HG02885 (cell line): ENCODE data around the gene KNTC1.
"Not testable (repeated sequence)": the region's sequence is repeated elsewhere in the genome, so short reads cannot be mapped to it uniquely, and the experiment has no call there.

Experiments used
- ATAC-seq: cut with Tn5 transposase; IDR thresholded peaks from one replicate; pipeline ENCODE4 v1.9.1; 2021; ENCODE audit warnings: mild to moderate bottlenecking; ENCODE audit not compliant: unreplicated experiment, poor library complexity

KNTC1 gene

DNA sequence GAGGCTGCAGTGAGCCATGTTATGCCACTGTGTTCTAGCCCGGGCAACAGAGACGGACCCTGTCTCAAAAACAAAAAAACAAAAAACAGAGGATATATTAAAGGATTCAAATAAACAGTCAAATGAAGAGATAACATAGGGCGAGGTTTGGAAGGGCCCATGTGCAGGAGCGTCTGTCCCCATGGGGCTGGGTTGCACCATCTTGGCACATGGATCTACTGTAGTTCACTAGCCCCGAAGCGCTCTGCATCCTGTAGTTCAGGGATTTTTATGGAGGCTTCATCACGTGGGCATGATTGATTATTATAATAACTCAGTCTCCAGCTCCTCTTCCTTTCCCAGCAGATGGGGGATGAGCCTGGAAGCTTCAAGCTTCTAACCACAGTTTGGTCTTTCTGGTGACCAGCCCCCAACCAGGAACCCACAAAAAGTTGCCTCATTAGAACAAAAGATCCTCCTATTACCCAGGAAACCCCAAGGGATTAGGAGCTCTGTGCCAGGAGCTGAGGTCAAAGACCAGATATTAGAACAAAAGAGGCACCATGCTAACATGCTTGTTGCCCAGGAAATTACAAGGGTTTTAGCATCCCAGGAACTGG is 116.3 kb downstream of the KNTC1 start:
- no peak for ATAC-seq

DNA sequence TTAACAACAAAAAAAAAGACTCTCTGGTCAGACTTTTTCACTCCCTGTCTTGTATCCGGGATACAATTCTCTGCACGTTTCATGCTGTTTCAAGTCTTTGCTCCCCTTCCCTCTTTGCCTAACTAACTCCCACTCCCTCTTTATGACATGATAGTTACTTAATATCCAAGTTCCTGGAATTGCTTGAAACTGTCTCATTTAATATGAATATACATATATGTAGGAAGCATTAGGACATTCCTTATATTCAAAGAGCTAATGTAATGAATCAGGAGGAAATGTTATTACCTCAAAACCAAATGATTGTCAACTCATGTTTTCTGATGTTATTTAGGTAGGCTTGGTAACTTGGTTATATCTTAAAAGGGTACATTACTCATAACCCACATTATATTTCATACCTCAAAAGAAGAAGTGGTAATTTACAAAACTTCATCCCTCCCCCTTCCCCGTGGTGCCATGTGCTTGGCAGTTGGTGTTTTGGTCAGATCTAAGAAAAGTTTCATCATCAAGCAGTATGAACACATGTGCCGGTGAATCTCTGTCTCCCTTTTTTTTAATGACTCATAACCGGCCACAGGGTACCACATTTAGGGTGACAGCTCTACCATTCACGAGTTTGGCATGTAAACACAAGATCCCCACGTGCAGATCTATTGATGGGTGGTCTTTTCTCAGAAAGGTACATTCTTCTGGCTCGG is 119.6 kb downstream of the KNTC1 start:
- ATAC-seq = peak; percentile 74

DNA sequence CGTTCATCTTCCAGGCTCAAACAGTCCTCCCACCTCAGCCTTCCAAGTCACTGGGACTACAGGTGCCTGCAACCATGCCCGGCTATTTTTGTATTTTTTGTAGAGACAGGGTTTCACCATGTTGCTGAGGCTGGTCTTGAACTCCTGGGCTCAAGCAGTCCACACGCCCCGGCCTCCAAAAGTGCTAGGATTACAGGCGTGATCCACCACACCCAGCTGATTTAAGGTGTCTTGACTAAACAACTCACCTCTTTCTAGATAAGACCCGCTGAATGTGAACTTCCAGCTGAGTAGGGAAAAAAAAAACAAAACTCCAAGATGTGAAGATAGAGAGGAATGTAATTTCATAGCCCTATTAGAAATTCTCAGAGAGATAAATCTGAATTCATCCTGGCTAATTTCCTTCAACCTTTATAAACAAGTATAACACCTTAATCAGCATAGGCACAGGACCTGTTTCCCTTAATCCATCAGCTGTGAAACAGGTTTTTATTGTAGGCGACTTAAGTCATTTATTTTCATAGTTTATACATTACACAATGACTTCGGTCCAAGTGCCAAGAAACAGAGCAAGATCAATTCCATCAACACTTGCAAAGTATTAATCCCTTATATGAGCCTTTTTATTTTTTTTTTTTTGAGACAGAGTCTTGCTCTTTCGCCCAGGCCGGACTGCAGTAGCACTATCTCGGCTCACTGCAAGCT is 124.6 kb downstream of the KNTC1 start:
- ATAC-seq = no peak

DNA sequence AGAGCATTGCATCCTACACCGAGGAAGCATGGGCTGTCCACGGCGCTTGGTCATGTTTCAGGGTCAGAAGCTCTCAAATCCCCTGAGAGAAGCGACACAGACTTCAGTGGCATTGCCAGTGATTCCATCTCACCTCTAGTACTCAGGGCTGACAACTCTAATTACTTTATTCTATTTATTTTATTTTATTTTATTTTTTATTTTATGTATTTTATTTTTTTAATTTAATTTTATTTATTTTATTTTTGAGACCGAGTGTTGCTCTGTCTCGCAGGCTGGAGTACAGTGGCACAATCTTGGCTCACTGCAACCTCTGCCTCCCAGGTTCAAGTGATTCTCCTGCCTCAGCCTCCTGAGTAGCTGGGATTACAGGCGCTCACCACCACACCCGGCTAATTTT is 126.2 kb downstream of the KNTC1 start:
- not testable (repeated sequence) for ATAC-seq

DNA sequence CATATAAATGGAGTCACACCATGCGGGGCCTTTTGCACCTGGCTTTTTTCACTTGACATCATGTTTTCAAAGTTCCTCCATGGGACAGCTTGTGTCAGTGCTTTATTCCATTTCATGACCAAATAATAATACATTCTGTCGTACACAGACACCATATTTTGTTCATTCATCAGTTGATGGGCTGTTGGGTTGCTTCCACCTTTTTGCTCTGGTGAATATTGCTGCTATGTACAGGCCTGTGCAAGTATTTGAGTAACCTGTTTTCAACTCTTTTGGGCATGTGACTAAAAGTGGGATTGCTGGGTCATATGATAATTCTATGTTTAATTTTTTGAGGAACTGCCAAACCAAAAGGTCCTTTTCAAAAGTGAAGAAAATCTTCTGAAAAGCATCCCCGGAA is 129.2 kb downstream of the KNTC1 start:
- ATAC-seq = no peak

DNA sequence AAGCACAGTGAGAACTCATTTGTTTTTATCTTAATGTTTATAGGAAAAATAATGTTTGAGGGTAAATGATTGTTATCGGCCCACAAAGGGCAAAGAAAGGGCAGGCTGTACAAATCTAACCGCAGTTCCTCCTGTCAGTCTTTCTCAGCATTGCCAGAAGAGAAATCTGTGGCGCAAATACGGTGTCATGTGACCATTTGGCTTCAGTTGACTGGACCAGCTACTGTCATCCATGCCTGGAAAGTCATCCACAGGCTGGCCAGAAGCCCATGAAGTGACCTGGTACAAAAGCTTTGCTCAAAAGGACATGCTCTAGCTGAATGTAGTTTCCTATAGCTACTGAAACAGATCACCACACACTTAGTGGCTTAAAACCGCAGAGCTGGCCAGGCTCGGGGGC is 132.5 kb downstream of the KNTC1 start:
- ATAC-seq = no peak

DNA sequence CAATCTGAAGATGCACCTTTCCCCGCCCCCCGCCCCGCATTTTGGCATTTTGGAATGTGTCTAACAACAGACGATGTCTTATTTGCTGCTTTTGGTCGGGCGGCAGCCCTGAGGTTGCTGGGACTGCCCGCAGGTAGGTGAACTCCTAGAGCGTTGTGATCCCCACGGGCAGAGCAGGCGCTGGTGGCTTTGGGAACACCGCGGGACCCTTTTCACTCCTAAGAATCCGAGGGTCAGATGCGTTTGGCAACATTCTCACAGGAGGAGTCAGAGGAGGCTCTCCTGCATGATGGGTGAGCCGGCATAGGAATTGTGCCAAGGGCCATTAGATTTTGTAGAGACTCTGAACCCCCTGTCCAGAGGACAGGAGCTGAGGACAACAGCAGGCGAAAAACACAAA is 134.2 kb downstream of the KNTC1 start:
- no peak for ATAC-seq

DNA sequence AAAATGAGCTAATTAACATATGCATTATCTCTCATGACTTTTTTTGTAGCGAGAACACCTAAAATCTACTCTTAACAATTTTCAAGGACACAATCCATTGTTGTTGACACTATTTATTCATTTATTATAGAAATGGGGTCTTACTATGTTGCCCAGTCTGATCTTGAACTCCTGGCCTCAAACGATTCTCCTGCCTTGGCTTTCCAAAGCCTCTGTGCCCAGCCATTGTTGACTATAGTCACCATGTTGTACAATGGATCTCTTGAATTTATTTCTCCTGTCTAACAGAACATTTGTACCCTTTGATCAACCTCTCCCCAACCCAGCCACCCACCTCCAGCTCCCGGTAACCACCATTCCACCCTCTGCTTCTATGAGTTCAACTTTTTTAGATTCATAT is 134.9 kb downstream of the KNTC1 start:
- no peak for ATAC-seq

DNA sequence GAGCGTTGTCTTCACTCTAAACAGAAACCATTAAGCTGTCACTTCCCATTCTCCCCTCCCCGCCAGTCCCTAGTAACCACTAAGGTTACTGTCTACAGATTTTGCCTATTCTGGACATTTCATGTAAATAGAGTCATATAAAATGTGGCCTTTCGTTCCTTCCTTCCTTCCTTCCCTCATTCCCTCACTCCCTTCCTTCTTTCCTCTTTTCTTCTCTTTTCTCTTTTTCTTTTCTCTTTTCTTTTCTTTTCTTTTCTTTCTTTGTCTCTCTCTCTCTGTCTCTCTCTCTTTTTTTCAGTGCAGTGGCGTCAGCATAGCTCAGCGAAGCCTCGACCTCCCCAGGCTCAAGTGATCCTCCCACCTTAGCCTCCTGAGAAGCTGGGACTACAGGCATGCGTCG is 138.3 kb downstream of the KNTC1 start:
- ATAC-seq = no peak

DNA sequence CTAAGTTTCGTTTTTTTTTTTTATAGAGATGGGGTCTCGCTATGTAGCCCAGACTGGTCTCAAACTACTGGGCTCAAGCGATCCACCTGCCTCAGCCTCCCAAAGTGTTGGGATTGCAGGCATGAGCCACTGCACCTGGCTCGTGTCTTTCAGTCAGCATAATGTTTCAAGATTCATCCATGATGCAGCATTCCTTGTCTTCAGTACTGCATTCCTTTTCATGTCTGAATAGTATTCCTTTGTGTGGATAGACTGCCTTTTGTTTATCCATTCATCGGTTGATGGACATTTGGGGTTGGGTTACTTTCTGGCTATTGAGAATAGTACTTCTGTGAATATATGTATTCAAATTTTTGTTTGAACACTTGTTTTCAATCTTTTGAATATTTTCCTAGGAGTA is 138.7 kb downstream of the KNTC1 start:
- no peak for ATAC-seq

DNA sequence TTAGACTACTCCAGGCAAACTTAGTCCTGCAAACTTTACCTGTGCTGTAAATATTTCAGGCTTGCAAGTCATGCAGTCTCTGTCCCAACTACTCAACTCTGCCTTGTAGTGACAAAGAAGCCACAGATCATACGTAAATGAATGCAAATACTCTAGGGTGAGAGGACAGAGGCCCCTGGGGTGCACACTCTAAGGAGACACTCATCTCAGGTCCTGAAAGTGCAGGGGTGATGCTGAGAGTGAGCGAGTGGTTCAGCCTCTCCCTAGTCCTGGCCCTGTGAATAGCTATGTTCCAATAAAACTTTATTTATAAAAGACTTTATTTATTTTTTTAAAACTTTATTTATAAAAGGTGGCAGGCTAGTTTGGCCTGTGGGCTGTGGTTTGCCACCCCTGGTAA is 141.2 kb downstream of the KNTC1 start:
- no peak for ATAC-seq

DNA sequence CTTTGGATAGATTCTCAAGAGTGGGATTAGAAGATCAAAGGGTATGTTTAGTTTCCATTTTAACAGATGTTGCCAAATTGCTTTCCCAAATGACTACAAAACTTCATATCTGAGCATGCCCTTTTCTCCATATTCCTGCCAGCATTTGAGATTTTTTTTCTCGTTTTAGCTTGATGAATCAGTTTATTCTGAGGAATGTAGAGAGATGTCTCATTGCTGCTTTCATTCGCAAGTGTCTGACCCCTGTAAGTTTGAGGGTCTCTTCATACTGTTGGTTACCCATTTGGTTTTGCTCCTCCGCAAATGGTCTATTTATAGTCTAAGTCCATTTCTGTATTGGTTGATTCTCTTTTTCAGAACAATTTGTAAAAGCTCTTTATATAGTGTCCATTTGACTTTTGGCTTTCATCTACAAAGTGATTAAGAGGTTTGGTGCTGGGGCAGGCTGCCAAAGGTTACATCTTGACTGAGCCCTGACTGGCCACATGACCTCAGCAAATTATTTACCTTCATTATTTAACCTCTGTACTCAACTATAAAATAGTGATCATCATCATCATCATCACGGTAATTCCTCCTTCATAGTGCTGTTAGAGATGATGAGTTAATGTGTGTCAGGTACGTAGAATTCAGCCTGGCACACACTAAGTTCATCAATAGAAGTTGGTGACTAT is 142.5 kb downstream of the KNTC1 start:
- ATAC-seq = no peak

DNA sequence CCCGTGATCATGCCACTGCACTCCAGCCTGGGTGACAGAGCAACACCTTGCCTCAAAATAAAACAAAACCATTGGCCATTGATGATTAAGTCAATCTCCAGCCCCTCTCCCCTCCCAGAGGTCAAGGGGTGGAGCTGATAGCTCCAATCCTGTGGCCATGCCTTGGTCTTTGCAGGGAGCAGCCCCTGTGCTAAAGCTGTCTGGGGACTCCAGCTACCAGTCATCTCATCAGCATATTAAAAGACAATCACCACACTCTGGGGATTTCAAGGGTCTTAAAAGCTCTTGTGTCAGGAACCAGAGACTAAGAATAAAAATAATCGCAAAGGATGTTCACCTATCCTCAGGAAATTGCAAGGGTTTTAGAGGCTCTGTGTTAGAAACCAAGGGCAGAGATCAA is 145.5 kb downstream of the KNTC1 start:
- no peak for ATAC-seq
